Type B pancreatic cell (in vitro differentiated cells): ENCODE data around the gene RASA4B. TPM values are rescaled to one million over a fixed set of nuclear protein-coding genes. Genes with fewer than 3 reads are reported as not detected.

ENCODE experiments used
- DNase-seq: peaks from one replicate; pipeline ENCODE4 v3.0.0; 2021; ENCODE audit warnings: mixed read lengths; ENCODE audit not compliant: unreplicated experiment; ENCODE audit errors: extremely low spot score
- H3K27ac Mint-ChIP-seq: 2 replicates; pipeline ENCODE4 v1.8.0; 2021; ENCODE audit warnings: mild to moderate bottlenecking, mixed read lengths
- H3K27me3 Mint-ChIP-seq: 2 replicates; pipeline ENCODE4 v1.8.0; 2021; ENCODE audit warnings: mixed read lengths
- H3K36me3 Mint-ChIP-seq: 2 replicates; pipeline ENCODE4 v1.8.0; 2021; ENCODE audit warnings: mixed read lengths
- H3K4me1 Mint-ChIP-seq: one replicate; pipeline ENCODE4 v1.8.0; 2021; ENCODE audit warnings: mixed read lengths; ENCODE audit not compliant: unreplicated experiment
- H3K4me3 Mint-ChIP-seq: 2 replicates; pipeline ENCODE4 v1.8.0; 2021; ENCODE audit warnings: mild to moderate bottlenecking, mixed read lengths
- H3K9me3 Mint-ChIP-seq: 2 replicates; pipeline ENCODE4 v1.8.0; 2021; ENCODE audit warnings: mixed read lengths
- total RNA-seq: library from RNA; stranded (reverse); gene quantifications from 2 replicates; pipeline ENCODE4 v1.2.1, GENCODE V29; 2021; ENCODE audit warnings: low replicate concordance
- TF ChIP-seq, protein P1 (sequence below): fragments of 200-600 bp; sonication (generic); conservative IDR thresholded peaks from 2 replicates; pipeline ENCODE4 v1.5.0; 2021; ENCODE audit warnings: antibody characterized with exemption, mild to moderate bottlenecking

Gene RASA4B
- total RNA-seq, 1 donor from 2014 or later: 7.1 TPM

DNA sequence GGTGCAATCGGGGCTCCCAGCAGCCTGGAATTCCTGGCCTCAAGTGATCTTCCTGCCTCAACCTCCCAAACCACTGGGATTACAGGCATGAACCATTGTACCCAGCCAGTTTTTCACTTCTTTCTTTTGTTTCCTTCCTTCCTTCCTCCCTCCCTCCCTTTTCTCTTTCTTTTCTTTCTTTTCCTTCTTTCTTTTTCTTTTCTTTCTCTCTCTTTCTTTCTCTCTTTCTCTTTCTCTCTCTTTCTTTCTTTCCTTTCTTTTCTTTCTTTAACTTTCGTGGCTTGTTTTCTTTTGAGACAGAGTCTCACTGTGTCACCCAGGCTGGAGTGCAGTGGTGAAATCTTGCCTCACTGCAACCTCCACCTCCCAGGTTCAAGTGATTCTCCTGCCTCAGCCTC, 71.9 kb downstream of the RASA4B start:
- TF ChIP-seq, protein P1, sequence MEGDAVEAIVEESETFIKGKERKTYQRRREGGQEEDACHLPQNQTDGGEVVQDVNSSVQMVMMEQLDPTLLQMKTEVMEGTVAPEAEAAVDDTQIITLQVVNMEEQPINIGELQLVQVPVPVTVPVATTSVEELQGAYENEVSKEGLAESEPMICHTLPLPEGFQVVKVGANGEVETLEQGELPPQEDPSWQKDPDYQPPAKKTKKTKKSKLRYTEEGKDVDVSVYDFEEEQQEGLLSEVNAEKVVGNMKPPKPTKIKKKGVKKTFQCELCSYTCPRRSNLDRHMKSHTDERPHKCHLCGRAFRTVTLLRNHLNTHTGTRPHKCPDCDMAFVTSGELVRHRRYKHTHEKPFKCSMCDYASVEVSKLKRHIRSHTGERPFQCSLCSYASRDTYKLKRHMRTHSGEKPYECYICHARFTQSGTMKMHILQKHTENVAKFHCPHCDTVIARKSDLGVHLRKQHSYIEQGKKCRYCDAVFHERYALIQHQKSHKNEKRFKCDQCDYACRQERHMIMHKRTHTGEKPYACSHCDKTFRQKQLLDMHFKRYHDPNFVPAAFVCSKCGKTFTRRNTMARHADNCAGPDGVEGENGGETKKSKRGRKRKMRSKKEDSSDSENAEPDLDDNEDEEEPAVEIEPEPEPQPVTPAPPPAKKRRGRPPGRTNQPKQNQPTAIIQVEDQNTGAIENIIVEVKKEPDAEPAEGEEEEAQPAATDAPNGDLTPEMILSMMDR: no peak
- DNase-seq: no peak
- no peaks in the 10 kb centered on the region for H3K36me3 Mint-ChIP-seq
- no peaks in the 10 kb centered on the region for H3K4me1 Mint-ChIP-seq
- no peaks in the 10 kb centered on the region for H3K9me3 Mint-ChIP-seq
- no peaks in the 10 kb centered on the region for H3K27me3 Mint-ChIP-seq
- no peak overlapping the region for H3K27ac Mint-ChIP-seq
- no peak overlapping the region for H3K4me3 Mint-ChIP-seq

GRCh38 chr7:102444961-102445673, 72.5 kb downstream of the RASA4B start:
- no peak for DNase-seq
- H3K27me3 Mint-ChIP-seq: no peaks in the 10 kb centered on the region
- H3K36me3 Mint-ChIP-seq: no peaks in the 10 kb centered on the region
- no peak overlapping the region for H3K27ac Mint-ChIP-seq
- TF ChIP-seq, protein P1: no peak
- no peak overlapping the region for H3K4me3 Mint-ChIP-seq
- H3K9me3 Mint-ChIP-seq: no peaks in the 10 kb centered on the region
- H3K4me1 Mint-ChIP-seq: no peaks in the 10 kb centered on the region

DNA sequence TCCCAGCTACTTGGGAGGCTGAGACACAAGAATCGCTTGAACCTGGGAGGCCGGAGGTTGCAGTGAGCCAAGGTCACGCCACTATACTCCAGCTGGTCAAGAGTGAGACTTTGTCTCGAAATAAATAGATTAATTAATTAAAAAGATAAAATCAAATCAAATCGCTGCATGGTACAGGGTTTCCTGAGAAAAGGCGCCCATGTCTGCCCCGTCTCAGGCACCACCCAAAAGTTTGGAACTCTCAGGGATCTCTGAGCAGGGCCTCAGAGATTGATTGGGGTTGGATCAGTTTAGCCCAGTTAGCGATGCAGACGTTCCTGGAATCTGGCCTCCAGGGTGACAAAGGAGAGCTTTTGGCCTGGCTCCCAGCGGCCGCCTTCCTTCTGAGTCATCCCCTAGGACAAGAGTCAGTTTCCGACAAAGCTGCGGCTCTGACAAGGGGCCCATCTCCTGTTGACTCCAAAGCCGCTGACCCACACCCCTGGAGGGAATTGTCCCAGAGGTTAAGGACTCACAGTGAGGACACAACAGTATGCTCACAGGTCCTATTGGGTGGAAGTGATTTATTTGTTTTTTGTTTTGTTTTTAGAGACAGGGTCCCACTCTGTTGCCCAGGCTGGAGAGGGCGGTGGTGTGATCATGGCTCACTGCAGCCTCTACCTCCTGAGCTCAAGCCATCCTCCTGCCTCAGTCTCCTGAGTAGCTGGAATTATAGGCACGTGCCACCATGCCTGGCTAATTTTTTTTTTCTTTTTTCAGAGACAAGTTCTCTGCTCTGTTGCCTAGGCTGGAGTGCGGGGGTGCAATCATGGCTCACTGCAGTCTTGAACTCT, 77.4 kb downstream of the RASA4B start:
- H3K27me3 Mint-ChIP-seq: no peaks in the 10 kb centered on the region
- H3K9me3 Mint-ChIP-seq: no peaks in the 10 kb centered on the region
- H3K4me3 Mint-ChIP-seq: no peak overlapping the region
- DNase-seq: no peak
- no peaks in the 10 kb centered on the region for H3K4me1 Mint-ChIP-seq
- TF ChIP-seq, protein P1: no peak
- no peak overlapping the region for H3K27ac Mint-ChIP-seq
- H3K36me3 Mint-ChIP-seq: no peaks in the 10 kb centered on the region

DNA sequence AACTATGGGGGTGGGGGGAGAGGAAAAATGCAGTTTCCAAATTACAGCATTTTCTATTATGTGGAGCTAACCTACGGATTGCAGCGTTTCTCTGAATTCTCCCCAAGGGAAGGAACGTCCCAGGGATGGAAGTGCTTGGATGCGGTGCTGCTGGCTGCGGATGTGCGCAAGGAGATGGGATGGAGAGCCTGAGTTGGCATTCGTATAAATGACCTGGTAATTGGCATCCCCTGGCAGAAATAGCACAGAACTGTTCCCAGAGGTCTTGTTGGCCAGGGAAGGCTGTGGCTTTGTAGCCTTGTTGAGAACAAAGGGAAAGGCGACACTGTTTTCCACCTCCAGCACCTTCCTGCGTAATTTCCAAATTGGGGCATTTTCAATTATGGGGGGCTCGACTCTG, 81.5 kb downstream of the RASA4B start:
- H3K27ac Mint-ChIP-seq: no peak overlapping the region
- TF ChIP-seq, protein P1: no peak
- H3K36me3 Mint-ChIP-seq: no peaks in the 10 kb centered on the region
- no peaks in the 10 kb centered on the region for H3K9me3 Mint-ChIP-seq
- H3K27me3 Mint-ChIP-seq: no peaks in the 10 kb centered on the region
- DNase-seq: no peak
- no peak overlapping the region for H3K4me3 Mint-ChIP-seq
- peaks cover 11% of the 10 kb centered on the region for H3K4me1 Mint-ChIP-seq

DNA sequence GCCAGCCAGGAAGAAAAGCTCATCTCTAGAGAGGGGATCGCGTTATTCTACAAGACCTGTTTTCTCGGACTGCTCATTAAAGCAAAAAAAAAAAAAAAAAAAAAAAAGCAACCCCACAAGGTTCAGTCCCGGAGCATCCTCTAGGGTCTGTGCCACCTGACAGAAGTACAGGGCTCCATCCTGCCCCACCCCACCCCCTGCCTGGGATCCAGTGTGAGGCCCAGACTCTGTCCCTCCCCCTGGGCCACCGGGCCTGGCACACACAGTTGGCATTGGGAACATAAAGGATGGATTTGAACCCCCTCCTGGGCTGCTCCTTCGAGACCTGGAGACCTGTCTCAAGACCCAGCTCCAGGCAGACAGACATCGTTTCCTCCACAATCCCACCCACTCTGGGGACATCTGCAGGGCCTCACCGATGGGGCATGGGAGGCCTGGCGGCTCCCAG, 83.5 kb downstream of the RASA4B start:
- no peak for DNase-seq
- Mint-ChIP-seq H3K36me3 (no peaks in the 10 kb centered on the region), H3K9me3 (no peaks in the 10 kb centered on the region), H3K27ac (peak overlapping the region; percentile 90), H3K4me1 (peaks cover 11% of the 10 kb centered on the region), H3K27me3 (no peaks in the 10 kb centered on the region), H3K4me3 (peak overlapping the region; percentile 90)
- TF ChIP-seq, protein P1: no peak
